GM12878 (cell line): ENCODE results near the gene ZG16. TPM values are rescaled to one million over a fixed set of nuclear protein-coding genes. Genes with fewer than 3 reads are reported as not detected.

Experiments
- ATAC-seq: fragments of 200-7000 bp; cut with Tn5 transposase; 3 replicates; pipeline ENCODE4 v1.9.1; 2020; ENCODE audit warnings: mild to moderate bottlenecking, moderate library complexity
- BruUV-seq: library from RNA; stranded (reverse); fragments of 400-500 nt; replicated peaks from 2 replicates; lab custom pipeline; 2021; lab: Mats Ljungman, UMichigan
- CTCF ChIA-PET: fragments of 300-600 bp; sonication (Branson Sonifier 250); formaldehyde crosslinking; extraction: SDS; loops from one replicate; lab custom pipeline; 2021; ENCODE audit warnings: inconsistent platforms; lab: Yijun Ruan, JAX
- POLR2A ChIA-PET: fragments of 350-600 bp; formaldehyde crosslinking; extraction: SDS; loops from one replicate; lab custom pipeline; 2021; ENCODE audit warnings: inconsistent platforms; lab: Charles Lee
- RAD21 ChIA-PET: fragments of 300-600 bp; sonication (Branson Sonifier 250); formaldehyde crosslinking; loops from one replicate; lab custom pipeline; 2023; ENCODE audit warnings: antibody characterized with exemption; ENCODE audit not compliant: unreplicated experiment; lab: Charles Lee
- SMC1A ChIA-PET: fragments of 300-600 bp; sonication (Branson Sonifier 250); formaldehyde crosslinking; loops from one replicate; lab custom pipeline; 2023; ENCODE audit not compliant: unreplicated experiment, uncharacterized antibody; lab: Charles Lee
- DNase-seq: peaks from one replicate; pipeline ENCODE4 v3.0.0-alpha.2; 2011; ENCODE audit warnings: low read depth, low spot score
- FAIRE-seq: peaks from 3 replicates; lab custom pipeline; 2011; peaks lifted over from hg19 to GRCh38; lab: Jason Lieb, UNC
- H2AFZ ChIP-seq: 2 replicates; pipeline ENCODE4 v1.6.0; 2011; ENCODE audit warnings: low read depth, low read length, control low read depth; ENCODE audit not compliant: control insufficient read depth
- H3K27ac ChIP-seq: 2 replicates; pipeline ENCODE4 v1.5.1; 2011; ENCODE audit warnings: control low read depth; ENCODE audit not compliant: control insufficient read depth, insufficient read depth
- H3K27me3 ChIP-seq, 2 experiments: replicated peaks in 1 of 2; 2 replicates each; pipeline versions ENCODE4 v1.6.0 to v1.6.1; 2011; ENCODE audit warnings: low read length in 1 of 2; ENCODE audit not compliant: control insufficient read depth in 2 of 2, insufficient read depth in 2 of 2
- H3K36me3 ChIP-seq, 2 experiments: 2 replicates each; pipeline ENCODE4 v1.5.1; 2011; ENCODE audit warnings: low read length in 1 of 2; ENCODE audit not compliant: control insufficient read depth in 2 of 2, insufficient read depth in 2 of 2
- H3K4me1 ChIP-seq: 2 replicates; pipeline ENCODE4 v1.6.1; 2011; ENCODE audit warnings: mild to moderate bottlenecking, low read length, moderate library complexity, mixed read lengths; ENCODE audit not compliant: control insufficient read depth, insufficient read depth
- H3K4me2 ChIP-seq: 2 replicates; pipeline ENCODE4 v1.6.0; 2011; ENCODE audit warnings: control low read depth; ENCODE audit not compliant: control insufficient read depth, insufficient read depth
- H3K4me3 ChIP-seq: fragments of 200-600 bp; sonication (generic); 2 replicates; pipeline ENCODE4 v1.5.1; 2016
- H3K79me2 ChIP-seq: 2 replicates; pipeline ENCODE4 v1.6.0; 2011; ENCODE audit warnings: low read length; ENCODE audit not compliant: control insufficient read depth, insufficient read depth
- H3K9ac ChIP-seq: 2 replicates; pipeline ENCODE4 v1.8.0; 2011; ENCODE audit warnings: low read length, control low read depth, mixed read lengths; ENCODE audit not compliant: control insufficient read depth, insufficient read depth
- H3K9me3 ChIP-seq: replicated peaks from 3 replicates; pipeline ENCODE4 v1.5.1; 2011; ENCODE audit warnings: mild to moderate bottlenecking, low read length; ENCODE audit not compliant: control insufficient read depth, insufficient read depth
- H4K20me1 ChIP-seq: 2 replicates; pipeline ENCODE4 v1.6.0; 2011; ENCODE audit not compliant: control insufficient read depth, insufficient read depth
- CBX5 ChIP-seq: sonication (generic); IDR thresholded peaks from 2 replicates; pipeline ENCODE4 v1.6.1; 2016; ENCODE audit warnings: low read depth, moderate library complexity, mild to moderate bottlenecking, inconsistent platforms
- CEBPB ChIP-seq, 2 experiments: fragments of 150-350 bp in 1 of 2; IDR thresholded peaks; 2 replicates each; pipeline ENCODE4 v1.6.1; 2012 to 2014; ENCODE audit warnings: low read depth in 2 of 2, low read length in 2 of 2, borderline replicate concordance in 1 of 2, inconsistent platforms in 1 of 2
- CHD2 ChIP-seq: IDR thresholded peaks from 2 replicates; pipeline ENCODE4 v1.6.1; 2011; ENCODE audit warnings: low read depth, low read length, improper control_type of control experiment, borderline replicate concordance
- FOXM1 ChIP-seq: IDR thresholded peaks from 2 replicates; pipeline ENCODE4 v1.6.1; 2012; ENCODE audit warnings: low read depth, mild to moderate bottlenecking, inconsistent platforms, low read length, moderate library complexity
- HCFC1 ChIP-seq: fragments of 150-350 bp; IDR thresholded peaks from 2 replicates; pipeline ENCODE4 v1.6.1; 2014; ENCODE audit warnings: low read length
- KLF5 ChIP-seq: fragments of 450-650 bp; IDR thresholded peaks from 2 replicates; pipeline ENCODE4 v1.6.1; 2014; ENCODE audit warnings: mild to moderate bottlenecking; ENCODE audit not compliant: partially characterized antibody
- NR2F1 ChIP-seq: fragments of 450-650 bp; conservative IDR thresholded peaks from 2 replicates; pipeline ENCODE4 v1.6.1; 2017; ENCODE audit warnings: mild to moderate bottlenecking
- POLR2A ChIP-seq: IDR thresholded peaks from 2 replicates; pipeline ENCODE4 v1.6.1; 2011; ENCODE audit warnings: low read depth, mild to moderate bottlenecking, low read length
- POLR2AphosphoS2 ChIP-seq: IDR thresholded peaks from 2 replicates; pipeline ENCODE4 v1.6.1; 2011; ENCODE audit warnings: low read depth, mild to moderate bottlenecking, low read length, improper control_type of control experiment, moderate library complexity
- SIX5 ChIP-seq: IDR thresholded peaks from 2 replicates; pipeline ENCODE4 v1.6.1; 2011; ENCODE audit warnings: mild to moderate bottlenecking, low read depth, low read length, moderate library complexity; ENCODE audit not compliant: severe bottlenecking
- SMARCA5 ChIP-seq: fragments of 450-650 bp; IDR thresholded peaks from 2 replicates; pipeline ENCODE4 v1.6.1; 2017; ENCODE audit warnings: mild to moderate bottlenecking
- SRF ChIP-seq, 2 experiments: IDR thresholded peaks; 2 replicates each; pipeline ENCODE4 v1.6.1; 2011; ENCODE audit warnings: low read depth in 2 of 2, low read length in 2 of 2, mild to moderate bottlenecking in 1 of 2, moderate library complexity in 1 of 2
- ZNF622 ChIP-seq: fragments of 450-650 bp; IDR thresholded peaks from 2 replicates; pipeline ENCODE4 v1.6.1; 2017; ENCODE audit warnings: mild to moderate bottlenecking, inconsistent platforms
- WGBS: methylation state at CpG from one replicate; pipeline ENCODE4 v1.1.6; 2016; ENCODE audit warnings: low lambda C conversion rate; ENCODE audit not compliant: insufficient replicate concordance, insufficient coverage; ENCODE audit errors: missing lambda C conversion rate; 5-methylcytosine and 5-hydroxymethylcytosine counted together
- in situ Hi-C: fragments of 300-500 bp; cut with MboI; formaldehyde crosslinking; loops from 9 replicates; pipeline ENCODE4 v1.14.3; 2018; ENCODE audit warnings: mixed read lengths
- intact Hi-C: fragments of 100-400 bp; cut with micrococcal nuclease; formaldehyde crosslinking; loops from one replicate; pipeline ENCODE4 v1.14.2; 2022; ENCODE audit not compliant: unreplicated experiment
- polyA plus RNA-seq, 11 experiments: library from polyadenylated mRNA; depleted of rRNA in 4 of 11; unstranded in 6 of 11; stranded (reverse) in 5 of 11; fragments of >200 nt; fragmentation: Nextera tagmentation in 4 of 11; fragmentation: Illumina TruSeq in 1 of 11; extraction: Ambion mirVana in 4 of 11; extraction: Trizol in 1 of 11; gene quantifications; 1 replicate in 1 of 11; 2 replicates in 10 of 11; pipeline versions ENCODE4 v1.2.1 to v1.2.3, GENCODE V29; 2011 to 2016; ENCODE audit warnings: inconsistent platforms in 2 of 11, missing spikeins in 2 of 11, low read depth in 1 of 11
- total RNA-seq, 4 experiments: library from RNA; depleted of rRNA in 3 of 4; stranded (reverse); fragments of >200 nt in 3 of 4; fragmentation: Illumina TruSeq in 1 of 4; extraction: Trizol in 1 of 4; gene quantifications; 2 replicates each; pipeline versions ENCODE4 v1.2.1 to v1.2.3, GENCODE V29; 2013 to 2021
- TF ChIP-seq, protein P1 (sequence below), 3 experiments: IDR thresholded peaks in 2 of 3; conservative IDR thresholded peaks in 1 of 3; 2 replicates each; pipeline ENCODE4 v1.5.1; 2011; ENCODE audit warnings: low read depth in 3 of 3, low read length in 3 of 3, mild to moderate bottlenecking in 3 of 3, control low read depth in 2 of 3, moderate library complexity in 2 of 3, inconsistent platforms in 1 of 3, mixed read lengths in 1 of 3; ENCODE audit not compliant: control insufficient read depth in 2 of 3, insufficient read depth in 1 of 3; ENCODE audit errors: extremely low read depth in 1 of 3
- TF ChIP-seq, protein P2 (sequence below): fragments of 450-650 bp; IDR thresholded peaks from 2 replicates; pipeline ENCODE4 v1.6.1; 2014; ENCODE audit warnings: mild to moderate bottlenecking
- TF ChIP-seq, protein P3 (sequence below): fragments of 450-650 bp; IDR thresholded peaks from 2 replicates; pipeline ENCODE4 v1.6.1; 2017; ENCODE audit warnings: mild to moderate bottlenecking, moderate library complexity

The ZG16 gene
- total and polyA plus RNA-seq, 10 of the 15 experiments (the other 5 are each of a cell fraction or from before 2014, with no cell fraction given): not detected

DNA sequence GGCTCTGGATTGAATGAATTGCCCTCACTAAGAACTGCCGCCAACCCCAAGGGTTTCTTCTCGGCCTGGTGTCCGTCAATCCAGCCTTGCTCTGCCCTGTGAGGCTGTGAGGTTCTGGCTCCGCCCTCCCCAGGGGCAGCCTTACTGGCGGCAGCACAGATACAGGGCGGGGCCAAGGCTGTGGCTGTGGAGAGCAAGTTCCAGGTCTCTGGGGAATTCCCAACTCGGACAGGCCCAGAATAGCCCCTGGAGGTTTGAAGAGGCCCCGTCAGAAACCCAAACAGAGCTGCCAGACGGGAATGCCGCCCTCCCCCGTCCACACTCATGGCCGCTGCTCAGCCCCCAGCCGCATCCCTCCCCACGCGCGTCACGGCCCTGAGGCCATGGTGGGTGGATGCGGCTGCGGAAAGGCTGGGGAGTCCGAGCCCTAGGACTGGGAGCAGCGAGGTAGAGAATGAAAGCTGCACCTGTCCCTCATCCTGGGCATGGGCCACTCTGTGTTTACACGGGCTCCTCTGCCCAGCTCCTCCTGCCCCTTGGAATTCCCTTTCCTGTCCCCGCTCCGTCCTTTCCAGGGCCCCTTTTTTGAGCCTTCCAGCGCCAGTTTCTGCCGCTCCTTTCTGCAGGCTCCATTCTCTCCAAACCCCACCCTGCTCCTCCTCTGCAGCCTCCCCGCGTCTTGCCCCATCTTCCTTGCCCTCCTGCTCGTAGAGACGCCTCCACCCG lies 33.3 kb downstream of the ZG16 start:
- Histone ChIP-seq H2AFZ (no peak overlapping the region), H3K27ac (no peak overlapping the region), H3K4me2 (peak overlapping the region; percentile 99), H3K79me2 (peaks cover 27% of the 10 kb centered on the region), H3K4me3 (peak overlapping the region; percentile 85), H3K27me3 (no peaks in the 10 kb centered on the region), H3K9ac (peak overlapping the region; percentile 32; the same call in 1 of the 2 replicates), H4K20me1 (no peaks in the 10 kb centered on the region), H3K9me3 (no peaks in the 10 kb centered on the region), H3K4me1 (peaks cover 30% of the 10 kb centered on the region), H3K36me3 (peaks cover 7 to 13% of the 10 kb centered on the region in 2 experiments; a peak in 2 of 4 replicates)
- in situ Hi-C loops (no loop called here), intact Hi-C loops (no loop called here)
- no TSS peak for BruUV-seq
- whole genome bisulfite sequencing: 2% methylated on average over 31 of the region's 31 CpGs
- ChIA-PET RAD21 (interaction anchor here (1.1 kb wide), 1 partner anchor 9 kb away, joined by 3 read pairs; the partner anchor contains the start of gene MVP), SMC1A (interaction anchor here (1.4 to 2.1 kb wide), 3 partner anchors 11 to 79 kb away, joined by 4 to 5 read pairs (median 4); no protein-coding TSS in a partner anchor), POLR2A (interaction anchor here (0.5 to 1.5 kb wide), 4 partner anchors 9 to 68 kb away, joined by 3 to 7 read pairs (median 3); partner anchors contain the start of gene MVP), CTCF (interaction anchor here (0.6 to 1.3 kb wide), 2 partner anchors 37 to 221 kb away, joined by 3 to 6 read pairs; no protein-coding TSS in a partner anchor)
- ATAC-seq: peak; percentile 78
- FAIRE-seq: peak; percentile 93
- peak; percentile 72 for DNase-seq
- TF ChIP-seq HCFC1: no peak
- TF ChIP-seq, protein P1, sequence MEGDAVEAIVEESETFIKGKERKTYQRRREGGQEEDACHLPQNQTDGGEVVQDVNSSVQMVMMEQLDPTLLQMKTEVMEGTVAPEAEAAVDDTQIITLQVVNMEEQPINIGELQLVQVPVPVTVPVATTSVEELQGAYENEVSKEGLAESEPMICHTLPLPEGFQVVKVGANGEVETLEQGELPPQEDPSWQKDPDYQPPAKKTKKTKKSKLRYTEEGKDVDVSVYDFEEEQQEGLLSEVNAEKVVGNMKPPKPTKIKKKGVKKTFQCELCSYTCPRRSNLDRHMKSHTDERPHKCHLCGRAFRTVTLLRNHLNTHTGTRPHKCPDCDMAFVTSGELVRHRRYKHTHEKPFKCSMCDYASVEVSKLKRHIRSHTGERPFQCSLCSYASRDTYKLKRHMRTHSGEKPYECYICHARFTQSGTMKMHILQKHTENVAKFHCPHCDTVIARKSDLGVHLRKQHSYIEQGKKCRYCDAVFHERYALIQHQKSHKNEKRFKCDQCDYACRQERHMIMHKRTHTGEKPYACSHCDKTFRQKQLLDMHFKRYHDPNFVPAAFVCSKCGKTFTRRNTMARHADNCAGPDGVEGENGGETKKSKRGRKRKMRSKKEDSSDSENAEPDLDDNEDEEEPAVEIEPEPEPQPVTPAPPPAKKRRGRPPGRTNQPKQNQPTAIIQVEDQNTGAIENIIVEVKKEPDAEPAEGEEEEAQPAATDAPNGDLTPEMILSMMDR (IDR thresholded peaks at IDR 0.05 in 2 of 3, conservative IDR thresholded peaks at IDR 0.05 in 1 of 3; ENCODE audit: control insufficient read depth in 2 of 3, extremely low read depth in 1 of 3, insufficient read depth in 1 of 3, low read depth in 3 of 3, low read length in 3 of 3): no peak
- TF ChIP-seq CEBPB (IDR thresholded peaks at IDR 0.05; ENCODE audit: borderline replicate concordance in 1 of 2, low read depth in 2 of 2, low read length in 2 of 2): no peak
- TF ChIP-seq, protein P2, sequence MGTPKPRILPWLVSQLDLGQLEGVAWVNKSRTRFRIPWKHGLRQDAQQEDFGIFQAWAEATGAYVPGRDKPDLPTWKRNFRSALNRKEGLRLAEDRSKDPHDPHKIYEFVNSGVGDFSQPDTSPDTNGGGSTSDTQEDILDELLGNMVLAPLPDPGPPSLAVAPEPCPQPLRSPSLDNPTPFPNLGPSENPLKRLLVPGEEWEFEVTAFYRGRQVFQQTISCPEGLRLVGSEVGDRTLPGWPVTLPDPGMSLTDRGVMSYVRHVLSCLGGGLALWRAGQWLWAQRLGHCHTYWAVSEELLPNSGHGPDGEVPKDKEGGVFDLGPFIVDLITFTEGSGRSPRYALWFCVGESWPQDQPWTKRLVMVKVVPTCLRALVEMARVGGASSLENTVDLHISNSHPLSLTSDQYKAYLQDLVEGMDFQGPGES: no peak
- peak; percentile 78; the same call in 1 of the 2 replicates for TF ChIP-seq POLR2AphosphoS2
- no peak for TF ChIP-seq KLF5
- TF ChIP-seq FOXM1: no peak
- no peak for TF ChIP-seq ZNF622
- TF ChIP-seq NR2F1: no peak
- TF ChIP-seq CBX5: no peak
- TF ChIP-seq SIX5: no peak
- TF ChIP-seq CHD2: peak; percentile 45; the same call in 1 of the 2 replicates
- TF ChIP-seq, protein P3, sequence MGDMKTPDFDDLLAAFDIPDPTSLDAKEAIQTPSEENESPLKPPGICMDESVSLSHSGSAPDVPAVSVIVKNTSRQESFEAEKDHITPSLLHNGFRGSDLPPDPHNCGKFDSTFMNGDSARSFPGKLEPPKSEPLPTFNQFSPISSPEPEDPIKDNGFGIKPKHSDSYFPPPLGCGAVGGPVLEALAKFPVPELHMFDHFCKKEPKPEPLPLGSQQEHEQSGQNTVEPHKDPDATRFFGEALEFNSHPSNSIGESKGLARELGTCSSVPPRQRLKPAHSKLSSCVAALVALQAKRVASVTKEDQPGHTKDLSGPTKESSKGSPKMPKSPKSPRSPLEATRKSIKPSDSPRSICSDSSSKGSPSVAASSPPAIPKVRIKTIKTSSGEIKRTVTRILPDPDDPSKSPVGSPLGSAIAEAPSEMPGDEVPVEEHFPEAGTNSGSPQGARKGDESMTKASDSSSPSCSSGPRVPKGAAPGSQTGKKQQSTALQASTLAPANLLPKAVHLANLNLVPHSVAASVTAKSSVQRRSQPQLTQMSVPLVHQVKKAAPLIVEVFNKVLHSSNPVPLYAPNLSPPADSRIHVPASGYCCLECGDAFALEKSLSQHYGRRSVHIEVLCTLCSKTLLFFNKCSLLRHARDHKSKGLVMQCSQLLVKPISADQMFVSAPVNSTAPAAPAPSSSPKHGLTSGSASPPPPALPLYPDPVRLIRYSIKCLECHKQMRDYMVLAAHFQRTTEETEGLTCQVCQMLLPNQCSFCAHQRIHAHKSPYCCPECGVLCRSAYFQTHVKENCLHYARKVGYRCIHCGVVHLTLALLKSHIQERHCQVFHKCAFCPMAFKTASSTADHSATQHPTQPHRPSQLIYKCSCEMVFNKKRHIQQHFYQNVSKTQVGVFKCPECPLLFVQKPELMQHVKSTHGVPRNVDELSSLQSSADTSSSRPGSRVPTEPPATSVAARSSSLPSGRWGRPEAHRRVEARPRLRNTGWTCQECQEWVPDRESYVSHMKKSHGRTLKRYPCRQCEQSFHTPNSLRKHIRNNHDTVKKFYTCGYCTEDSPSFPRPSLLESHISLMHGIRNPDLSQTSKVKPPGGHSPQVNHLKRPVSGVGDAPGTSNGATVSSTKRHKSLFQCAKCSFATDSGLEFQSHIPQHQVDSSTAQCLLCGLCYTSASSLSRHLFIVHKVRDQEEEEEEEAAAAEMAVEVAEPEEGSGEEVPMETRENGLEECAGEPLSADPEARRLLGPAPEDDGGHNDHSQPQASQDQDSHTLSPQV: no peak
- no peak for TF ChIP-seq SMARCA5
- TF ChIP-seq POLR2A: peak; percentile 85
- no peak for TF ChIP-seq SRF (IDR thresholded peaks at IDR 0.05; ENCODE audit: low read depth in 2 of 2, low read length in 2 of 2)
